ENCODE measurements around the gene CDC14B. TPM values are rescaled to one million over a fixed set of nuclear protein-coding genes. Genes with fewer than 3 reads are reported as not detected.
A peak's percentile ranks its signal among the peaks of the same experiment; 100 is the strongest.

The CDC14B gene
- total RNA-seq, 1 experiment from 2014 or later, result 11.4 TPM

DNA sequence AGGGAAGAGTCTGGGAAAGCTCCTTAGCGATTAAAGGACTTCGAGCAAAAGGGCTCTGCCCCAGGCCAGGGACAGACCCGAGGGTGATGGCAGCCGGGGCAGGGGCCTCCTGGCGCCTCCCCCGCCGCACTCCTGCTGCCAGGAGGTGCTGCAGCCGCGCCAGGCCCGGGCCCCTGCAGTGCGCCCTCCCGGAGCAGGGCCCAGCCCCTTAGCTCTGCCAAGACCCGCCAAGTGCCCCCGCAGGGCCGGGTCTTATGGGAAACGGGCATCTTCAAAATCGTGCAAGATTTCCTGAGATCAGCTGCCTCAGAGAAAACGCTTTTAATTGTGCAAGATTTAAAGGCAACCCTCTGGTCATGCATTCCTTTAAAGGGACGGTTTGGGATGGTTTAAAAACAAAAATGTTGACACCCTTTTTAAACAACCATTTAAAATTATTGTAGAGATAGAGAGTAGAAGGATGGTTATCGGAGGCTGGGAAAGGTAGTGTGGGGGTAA lies 52.4 kb downstream of the CDC14B start:
- Histone ChIP-seq H3K27ac (ENCODE audit: low read length) (peak overlapping the region; percentile 53), H3F3A (ENCODE audit: low read length, unreplicated experiment) (no peaks in the 10 kb centered on the region), H3K9me3 (ENCODE audit: low read length) (no peaks in the 10 kb centered on the region), H3K36me3 (ENCODE audit: low read depth, low read length) (no peaks in the 10 kb centered on the region), H3K27me3 (ENCODE audit: low read length) (no peaks in the 10 kb centered on the region), H3K4me3 (ENCODE audit: low read length) (peak overlapping the region; percentile 85), H3K4me1 (ENCODE audit: insufficient read depth, low read length) (peaks cover 17% of the 10 kb centered on the region), H3K4me2 (ENCODE audit: low read length) (peak overlapping the region; percentile 96), H4K20me1 (ENCODE audit: low read length) (no peaks in the 10 kb centered on the region), H3K79me2 (ENCODE audit: low read length) (peaks cover 10% of the 10 kb centered on the region; the same call in 1 of the 2 replicates), H3K9me2 (replicated peaks; ENCODE audit: low read length) (no peaks in the 10 kb centered on the region), H3K9ac (ENCODE audit: low read length) (peak overlapping the region; percentile 82), H2AFZ (ENCODE audit: low read length) (peak overlapping the region; percentile 83)
- intact Hi-C loops (cut with micrococcal nuclease), result loop anchor here (2.0 to 5.0 kb wide), 2 partner anchors 50 to 84 kb away; partner anchors contain the start of gene CDC14B
- TF ChIP-seq, protein P1, sequence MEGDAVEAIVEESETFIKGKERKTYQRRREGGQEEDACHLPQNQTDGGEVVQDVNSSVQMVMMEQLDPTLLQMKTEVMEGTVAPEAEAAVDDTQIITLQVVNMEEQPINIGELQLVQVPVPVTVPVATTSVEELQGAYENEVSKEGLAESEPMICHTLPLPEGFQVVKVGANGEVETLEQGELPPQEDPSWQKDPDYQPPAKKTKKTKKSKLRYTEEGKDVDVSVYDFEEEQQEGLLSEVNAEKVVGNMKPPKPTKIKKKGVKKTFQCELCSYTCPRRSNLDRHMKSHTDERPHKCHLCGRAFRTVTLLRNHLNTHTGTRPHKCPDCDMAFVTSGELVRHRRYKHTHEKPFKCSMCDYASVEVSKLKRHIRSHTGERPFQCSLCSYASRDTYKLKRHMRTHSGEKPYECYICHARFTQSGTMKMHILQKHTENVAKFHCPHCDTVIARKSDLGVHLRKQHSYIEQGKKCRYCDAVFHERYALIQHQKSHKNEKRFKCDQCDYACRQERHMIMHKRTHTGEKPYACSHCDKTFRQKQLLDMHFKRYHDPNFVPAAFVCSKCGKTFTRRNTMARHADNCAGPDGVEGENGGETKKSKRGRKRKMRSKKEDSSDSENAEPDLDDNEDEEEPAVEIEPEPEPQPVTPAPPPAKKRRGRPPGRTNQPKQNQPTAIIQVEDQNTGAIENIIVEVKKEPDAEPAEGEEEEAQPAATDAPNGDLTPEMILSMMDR (conservative IDR thresholded peaks at IDR 0.05; ENCODE audit: low read depth, low read length), result no peak
- TF ChIP-seq EZH2phosphoT487 (IDR thresholded peaks at IDR 0.05; ENCODE audit: borderline replicate concordance, low read length) (no peak), EZH2 (IDR thresholded peaks at IDR 0.05; ENCODE audit: low read length, unreplicated experiment) (no peak)
- ChIA-PET POLR2A (ENCODE audit: unreplicated experiment) (interaction anchor here (0.6 to 0.9 kb wide), 2 partner anchors 45 to 733 kb away, joined by 3 read pairs; no protein-coding TSS in a partner anchor), CTCF (interaction anchor here (0.6 kb wide), 1 partner anchor 43 kb away, joined by 3 read pairs; no protein-coding TSS in a partner anchor)
- no TSS peak for BruUV-seq (replicated peaks)
- ATAC-seq (no peak), DNase-seq (no peak)

DNA sequence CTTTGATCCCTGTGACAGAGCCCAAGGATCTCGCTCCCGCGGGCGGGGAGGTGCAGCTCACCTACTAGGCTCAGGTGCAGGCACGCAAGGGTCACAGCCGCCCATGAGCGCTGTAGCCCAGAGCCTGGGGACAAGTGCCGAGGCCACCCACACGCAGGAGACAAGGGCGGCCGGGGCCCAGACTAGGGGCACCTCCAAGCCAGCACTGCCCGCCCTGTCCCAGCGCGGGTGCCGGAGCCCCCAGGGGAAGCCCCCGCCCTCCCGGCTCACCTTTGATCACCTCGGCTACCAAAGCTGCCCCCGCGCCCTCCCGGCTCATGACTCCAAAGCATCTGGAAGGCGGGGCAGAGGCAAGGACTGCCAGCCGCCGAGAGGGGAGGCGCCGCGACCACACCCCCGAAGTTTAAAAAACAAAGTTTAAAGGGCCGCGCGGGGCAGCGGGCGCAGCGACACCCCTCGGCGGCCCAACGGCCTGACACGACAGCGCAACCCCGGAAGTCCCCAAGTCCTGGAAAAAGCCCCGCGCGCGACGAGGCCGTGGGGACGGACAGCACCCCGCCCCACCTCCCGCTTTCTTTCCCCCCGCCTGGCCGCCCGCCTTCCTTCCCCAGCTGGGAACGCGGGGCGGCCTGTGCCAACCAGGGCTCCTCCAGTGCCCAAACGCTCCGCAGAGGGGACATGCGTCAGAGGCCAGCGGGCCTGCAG lies 53.0 kb downstream of the CDC14B start:
- Histone ChIP-seq H3K4me2 (ENCODE audit: low read length) (peak overlapping the region; percentile 96), H3K9me2 (replicated peaks; ENCODE audit: low read length) (no peaks in the 10 kb centered on the region), H3K9ac (ENCODE audit: low read length) (peak overlapping the region; percentile 82), H3K4me1 (ENCODE audit: insufficient read depth, low read length) (peaks cover 17% of the 10 kb centered on the region), H2AFZ (ENCODE audit: low read length) (peak overlapping the region; percentile 83), H3K79me2 (ENCODE audit: low read length) (peaks cover 5% of the 10 kb centered on the region; the same call in 1 of the 2 replicates), H3K36me3 (ENCODE audit: low read depth, low read length) (no peaks in the 10 kb centered on the region), H3K27ac (ENCODE audit: low read length) (peak overlapping the region; percentile 53), H3F3A (ENCODE audit: low read length, unreplicated experiment) (no peaks in the 10 kb centered on the region), H3K27me3 (ENCODE audit: low read length) (no peaks in the 10 kb centered on the region), H4K20me1 (ENCODE audit: low read length) (no peaks in the 10 kb centered on the region), H3K4me3 (ENCODE audit: low read length) (peak overlapping the region; percentile 85), H3K9me3 (ENCODE audit: low read length) (no peaks in the 10 kb centered on the region)
- ChIA-PET CTCF (no interaction called here), POLR2A (ENCODE audit: unreplicated experiment) (interaction anchor here (0.6 to 0.7 kb wide), 3 partner anchors 14 to 734 kb away, joined by 3 to 14 read pairs (median 6); no protein-coding TSS in a partner anchor)
- peak; percentile 79 for ATAC-seq
- TF ChIP-seq EZH2phosphoT487 (IDR thresholded peaks at IDR 0.05; ENCODE audit: borderline replicate concordance, low read length) (no peak), EZH2 (IDR thresholded peaks at IDR 0.05; ENCODE audit: low read length, unreplicated experiment) (no peak)
- TF ChIP-seq, protein P1 (conservative IDR thresholded peaks at IDR 0.05; ENCODE audit: low read depth, low read length), result peak; percentile 55; the same call in 1 of the 2 replicates
- intact Hi-C loops (cut with micrococcal nuclease), result loop anchor here (2.0 to 5.0 kb wide), 2 partner anchors 51 to 84 kb away; partner anchors contain the start of gene CDC14B
- no TSS peak for BruUV-seq (replicated peaks)
- DNase-seq, result peak; percentile 71

Data from PC-3 (cell line).